Measurements from ENCODE around the gene NOSIP. TPM values are rescaled to one million over a fixed set of nuclear protein-coding genes. Genes with fewer than 3 reads are reported as not detected.
"Not testable (repeated sequence)": the region's sequence is repeated elsewhere in the genome, so short reads cannot be mapped to it uniquely, and the experiment has no call there.

NOSIP gene, protein sequence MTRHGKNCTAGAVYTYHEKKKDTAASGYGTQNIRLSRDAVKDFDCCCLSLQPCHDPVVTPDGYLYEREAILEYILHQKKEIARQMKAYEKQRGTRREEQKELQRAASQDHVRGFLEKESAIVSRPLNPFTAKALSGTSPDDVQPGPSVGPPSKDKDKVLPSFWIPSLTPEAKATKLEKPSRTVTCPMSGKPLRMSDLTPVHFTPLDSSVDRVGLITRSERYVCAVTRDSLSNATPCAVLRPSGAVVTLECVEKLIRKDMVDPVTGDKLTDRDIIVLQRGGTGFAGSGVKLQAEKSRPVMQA
- total RNA-seq, result 28.4 TPM

DNA sequence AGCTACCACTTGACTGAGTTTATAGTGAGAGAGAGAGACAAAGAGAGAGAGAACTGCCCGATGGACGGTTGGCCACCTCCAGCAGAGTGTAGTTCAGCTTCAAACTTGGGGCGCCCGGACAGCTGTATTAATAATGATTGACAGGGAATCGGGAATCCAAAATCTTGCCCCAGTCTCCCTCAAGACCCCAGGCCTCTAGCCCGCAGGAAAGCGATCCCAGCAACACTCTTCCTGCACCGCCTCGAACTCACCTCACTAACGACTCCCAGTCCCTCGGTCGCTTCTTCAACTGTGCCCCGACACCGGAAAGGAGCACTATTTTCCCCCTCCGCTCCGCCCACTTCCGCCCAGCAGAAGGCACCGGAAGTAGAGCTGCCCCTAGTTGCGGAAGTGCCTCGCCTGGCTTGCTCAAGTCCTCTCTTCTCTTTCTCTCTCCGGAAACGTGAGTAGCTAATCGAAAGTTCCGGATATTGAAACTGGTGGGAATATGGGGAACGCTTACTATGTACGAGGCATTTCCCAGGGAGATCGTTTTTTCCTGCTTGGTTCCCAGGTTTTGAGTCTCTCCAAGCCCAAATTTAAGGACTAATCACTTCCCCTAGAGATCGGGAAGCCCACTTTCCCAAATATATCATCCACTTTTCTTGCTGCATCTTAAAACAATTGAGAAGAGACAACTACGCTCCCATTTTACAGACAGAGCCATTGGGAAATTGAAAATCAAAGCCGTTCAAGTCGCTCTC is at the start of gene NOSIP:
Gene NOSIP, minus strand, starts transcription at position 293 of the 743 bp plus-strand sequence. CDS start 19,865 bp downstream, outside the sequence.
- DNase-seq, result peak; percentile 97

DNA sequence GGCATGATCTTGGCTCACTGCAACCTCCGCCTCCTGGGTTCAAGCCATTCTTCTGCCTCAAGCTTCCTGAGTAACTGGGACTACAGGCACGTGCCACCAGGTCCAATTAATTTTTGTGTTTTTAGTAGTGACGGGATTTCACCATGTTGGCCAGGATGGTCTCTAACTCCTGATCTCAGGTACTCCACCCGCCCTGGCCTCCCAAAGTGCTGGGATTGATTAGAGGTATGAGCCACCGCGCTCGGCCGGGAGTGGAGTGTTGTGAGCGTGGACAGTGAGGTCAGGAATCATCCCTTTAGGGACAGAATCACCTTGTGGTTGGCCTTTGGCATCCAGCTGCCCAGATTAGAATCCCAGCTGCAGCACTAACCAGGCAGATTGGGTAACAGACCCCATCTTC is 49.3 kb upstream of the NOSIP start:
- no peak for DNase-seq

DNA sequence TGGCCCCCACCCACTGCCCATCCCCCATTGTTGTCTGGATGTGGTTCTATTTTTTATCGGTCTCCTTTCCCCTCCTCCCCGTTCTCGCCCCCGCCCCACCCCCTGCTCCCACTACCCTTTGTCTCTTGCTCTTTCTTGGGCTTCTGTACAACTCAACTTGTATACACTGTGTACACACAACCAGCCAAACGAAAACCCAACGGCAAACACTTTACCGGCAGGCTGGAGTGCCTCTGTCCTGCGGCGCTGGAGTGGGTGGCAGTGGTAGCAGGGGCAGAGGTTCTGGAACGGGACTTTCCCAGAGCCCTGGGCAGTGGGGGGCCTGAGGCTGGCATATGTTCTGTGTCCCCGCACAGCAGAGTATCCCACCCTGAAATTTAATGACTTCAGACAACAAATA is 45.9 kb upstream of the NOSIP start:
- no peak for DNase-seq

DNA sequence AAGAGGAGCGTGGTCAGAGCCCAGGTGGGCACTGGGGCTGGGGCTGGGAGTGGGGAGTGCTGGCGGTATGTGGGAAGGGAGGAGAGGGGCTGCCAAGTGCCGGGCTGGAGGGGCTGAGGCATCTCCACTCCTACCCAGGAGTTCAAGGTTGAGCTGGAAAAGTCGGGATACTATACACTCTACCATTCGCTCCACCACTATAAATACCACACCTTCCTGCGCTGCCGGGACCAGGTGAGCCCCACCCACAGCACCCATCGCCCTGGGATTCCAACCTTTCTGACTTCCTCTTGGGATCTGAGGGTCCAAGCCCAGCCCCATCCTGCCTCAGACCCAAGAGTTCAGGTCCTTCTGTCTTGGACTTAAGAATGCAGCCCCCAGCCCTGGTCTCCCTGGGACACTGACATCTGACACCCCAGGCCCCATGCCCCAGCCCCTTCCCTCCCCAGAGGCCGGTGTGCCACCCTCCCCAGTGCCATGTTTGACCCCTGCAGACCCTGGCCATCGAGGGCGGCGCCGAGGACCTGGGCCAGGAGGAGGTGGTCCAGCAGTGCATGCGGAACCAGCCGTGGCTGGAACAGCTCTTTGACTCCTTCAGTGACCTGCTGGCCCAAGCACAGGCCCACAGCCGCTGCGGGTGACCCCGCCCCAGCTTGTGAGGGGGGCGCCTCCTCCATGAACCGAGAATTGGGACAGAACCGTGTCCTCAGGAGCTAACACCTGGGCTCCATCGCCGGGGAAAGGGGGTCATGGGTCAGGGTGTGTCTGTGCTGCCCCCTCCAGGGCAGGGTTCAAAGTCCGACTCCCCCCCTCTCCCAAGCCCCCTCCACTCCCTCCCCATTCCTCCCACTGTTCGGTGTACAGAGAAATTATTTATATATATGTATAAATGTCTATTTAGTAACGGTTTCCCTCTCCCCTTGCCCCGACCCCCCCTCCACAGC is 44.9 kb upstream of the NOSIP start:
- no peak for DNase-seq

DNA sequence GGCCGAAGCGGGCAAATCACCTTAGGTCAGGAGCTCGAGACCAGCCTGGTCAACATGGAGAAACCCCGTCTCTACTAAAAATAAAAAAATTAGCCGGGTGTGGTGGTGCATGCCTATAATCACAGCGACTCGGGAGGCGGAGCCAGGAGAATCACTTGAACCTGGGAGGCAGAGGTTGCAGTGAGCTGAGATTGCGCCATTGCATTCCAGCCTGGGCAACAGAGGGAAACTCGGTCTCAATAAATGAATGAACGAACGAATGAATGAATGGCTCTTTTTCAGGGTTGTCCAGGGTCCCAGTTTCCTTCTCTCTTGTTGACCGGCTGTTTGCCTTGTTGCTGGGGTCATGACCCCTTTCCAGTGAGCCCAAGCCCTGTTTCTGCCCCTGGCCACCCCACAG is 37.5 kb upstream of the NOSIP start:
- not testable (repeated sequence) for DNase-seq

DNA sequence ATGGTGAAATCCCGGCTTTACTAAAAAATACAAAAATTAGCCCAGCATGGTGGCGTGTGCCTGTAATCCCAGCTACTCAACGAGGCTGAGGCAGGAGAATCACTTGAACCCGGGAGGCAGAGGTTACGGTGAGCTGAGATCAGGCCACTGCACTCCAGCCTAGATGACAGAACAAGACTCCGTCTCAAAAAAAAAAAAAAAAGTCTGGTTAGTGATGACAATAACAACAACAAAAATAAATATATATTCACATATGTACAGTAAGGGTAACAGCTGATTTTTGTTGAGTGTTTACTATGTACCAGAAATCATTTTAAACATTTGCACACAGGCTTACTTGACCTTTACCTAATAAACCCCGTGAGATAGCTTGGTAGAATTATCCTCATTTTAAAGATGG is 36.6 kb upstream of the NOSIP start:
- DNase-seq, result no peak

DNA sequence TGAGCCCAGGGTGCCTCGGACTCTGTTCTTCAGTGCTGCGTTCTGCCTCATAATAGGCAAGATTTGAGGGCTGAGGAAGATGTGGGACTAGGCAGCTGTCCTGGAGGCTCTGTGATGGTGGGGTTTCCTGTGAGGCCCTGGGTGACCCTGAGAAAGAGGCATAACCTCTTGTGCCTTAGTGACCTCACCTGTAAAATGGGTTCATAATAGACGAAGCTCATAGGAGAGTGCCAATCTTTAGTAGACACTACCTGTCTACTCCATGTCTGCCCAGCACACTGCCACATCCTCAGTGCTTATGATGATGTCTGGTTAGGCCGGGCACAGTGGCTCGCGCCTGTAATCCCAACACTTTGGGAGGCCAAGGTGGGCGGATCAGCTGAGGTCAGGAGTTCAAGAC is 36.2 kb upstream of the NOSIP start:
- no peak for DNase-seq

DNA sequence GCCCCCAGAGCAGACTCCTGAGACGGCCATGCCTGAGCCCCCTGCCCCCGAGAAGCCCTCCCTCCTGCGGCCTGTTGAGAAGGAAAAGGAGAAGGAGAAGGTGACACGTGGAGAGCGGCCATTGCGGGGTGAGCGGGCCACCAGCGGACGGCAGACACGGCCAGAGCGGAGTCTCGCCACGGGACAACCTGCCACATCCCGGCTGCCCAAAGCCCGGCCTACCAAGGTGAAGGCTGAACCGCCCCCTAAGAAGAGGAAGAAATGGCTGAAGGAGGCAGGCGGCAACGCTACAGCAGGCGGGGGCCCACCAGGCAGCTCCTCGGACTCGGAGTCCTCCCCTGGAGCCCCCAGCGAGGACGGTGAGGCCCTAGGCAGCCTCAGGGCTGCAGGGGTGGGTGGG is 35.5 kb upstream of the NOSIP start:
- no peak for DNase-seq

DNA sequence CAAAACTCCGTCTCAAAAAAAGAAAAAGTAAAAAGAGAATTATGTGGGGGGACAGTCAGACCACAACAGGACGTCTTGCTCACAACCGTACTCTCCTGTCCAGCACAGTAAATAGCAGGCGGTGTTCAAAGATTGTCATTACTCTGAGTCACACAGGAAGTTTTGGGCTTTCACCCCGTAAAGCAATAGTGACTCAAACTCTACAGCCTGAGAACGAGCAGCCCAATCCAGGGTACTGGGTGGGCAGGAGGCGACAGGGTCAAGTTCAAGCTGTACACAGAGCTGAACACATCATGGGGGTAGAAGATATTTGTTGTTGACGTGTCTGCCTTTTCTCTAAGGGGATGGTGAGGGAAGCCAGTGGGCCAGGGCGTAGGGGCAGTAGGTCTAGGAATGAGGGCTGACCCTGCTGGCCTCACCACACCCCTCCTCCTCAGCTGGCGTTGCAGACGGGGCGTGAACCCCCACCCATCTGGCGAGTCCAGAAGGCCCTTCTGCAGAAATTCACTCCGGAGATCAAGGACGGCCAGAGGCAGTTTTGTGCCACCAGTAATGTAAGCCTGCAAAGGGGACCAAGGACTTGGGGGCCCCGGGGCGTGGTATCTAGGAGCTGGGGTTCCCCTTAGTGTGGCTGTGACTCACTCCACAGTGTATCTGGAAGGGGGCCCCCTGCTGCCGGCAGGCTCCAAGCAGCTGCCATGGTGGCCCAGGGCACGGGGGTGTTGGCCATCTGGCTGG is 33.9 kb upstream of the NOSIP start:
- no peak for DNase-seq

DNA sequence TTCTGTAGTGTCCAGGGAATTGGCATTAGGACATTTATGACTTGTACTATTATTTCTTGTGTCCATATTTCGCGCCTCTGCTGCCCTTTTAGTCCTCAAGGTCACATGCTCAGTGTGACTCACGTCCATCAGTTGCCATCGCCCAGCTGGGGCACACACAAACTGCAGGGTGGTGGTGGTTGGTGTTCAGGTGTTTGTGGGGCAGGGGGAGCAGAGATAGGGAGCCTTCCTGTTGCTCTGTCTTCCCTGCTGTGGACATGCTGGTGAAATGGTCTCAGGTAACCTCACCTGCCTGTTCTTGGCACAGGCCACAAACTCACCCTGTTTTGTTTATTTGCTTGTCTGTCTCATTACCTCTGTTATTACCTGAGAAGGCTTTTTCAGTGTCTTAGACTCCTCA is 33.0 kb upstream of the NOSIP start:
- DNase-seq, result no peak

DNA sequence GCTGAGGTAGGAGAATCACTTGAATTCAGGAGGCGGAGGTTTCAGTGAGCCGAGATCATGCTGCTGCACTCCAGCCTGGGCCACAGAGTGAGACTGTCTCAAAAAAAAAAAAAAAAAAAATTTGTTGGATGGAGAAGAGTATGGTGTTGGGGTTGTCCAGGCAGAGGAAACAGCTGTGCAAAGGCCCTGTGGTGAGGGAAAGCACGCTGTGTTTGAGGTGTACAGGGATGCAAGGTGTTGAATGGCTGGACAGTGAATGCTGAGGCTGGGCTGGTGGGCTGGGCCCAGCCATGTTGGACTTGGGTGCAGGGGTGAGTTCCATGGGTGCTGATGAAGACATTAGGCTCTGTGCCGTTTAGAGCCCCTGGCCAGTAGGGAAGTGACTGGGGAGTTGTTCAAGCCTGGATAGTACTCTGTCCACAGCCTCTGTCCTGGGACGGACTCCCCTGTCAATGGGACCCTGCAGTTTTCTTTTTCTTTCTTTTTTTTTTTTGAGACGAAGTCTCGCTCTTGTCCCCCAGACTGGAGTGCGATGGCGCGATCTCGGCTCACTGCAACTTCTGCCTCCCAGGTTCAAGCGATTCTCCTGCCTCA is 29.2 kb upstream of the NOSIP start:
- DNase-seq, result no peak

DNA sequence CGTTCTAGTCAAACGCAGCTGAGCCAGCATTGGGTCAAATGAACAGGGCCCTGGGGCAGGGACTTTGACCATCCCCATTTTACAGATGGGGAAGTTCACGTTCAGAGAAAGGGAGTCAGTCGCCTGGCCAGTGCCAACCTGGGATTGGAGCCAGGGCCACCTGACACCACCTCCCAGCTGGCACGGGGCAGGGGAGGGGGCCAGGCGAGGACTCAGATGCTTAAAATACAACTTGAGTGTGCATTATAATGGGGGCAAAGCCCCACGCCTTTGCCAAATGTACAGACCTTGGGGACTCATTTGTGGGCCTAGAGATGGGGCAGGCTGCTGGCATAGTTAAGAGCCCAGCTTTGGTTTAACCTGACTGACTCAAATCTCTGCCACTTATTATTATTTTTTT is 25.2 kb upstream of the NOSIP start:
- DNase-seq, result no peak

DNA sequence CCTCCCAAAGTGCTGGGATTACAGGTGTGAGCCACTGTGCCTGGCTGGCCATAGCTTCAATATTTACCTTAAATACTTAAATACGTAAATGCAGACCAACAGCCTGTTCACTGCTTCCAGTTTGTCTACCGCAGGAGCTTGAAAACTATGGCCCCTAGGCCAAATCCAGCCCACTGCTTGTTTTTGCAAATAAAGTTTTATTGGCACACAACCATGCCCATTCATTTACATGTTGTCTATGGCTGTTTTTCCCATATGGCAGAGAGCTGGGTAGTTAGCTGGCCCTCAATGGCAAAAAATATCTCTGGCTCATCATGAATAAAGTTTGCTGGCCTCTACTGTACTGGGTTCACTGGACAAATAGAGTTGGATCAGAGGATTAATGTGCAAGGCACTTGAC is 22.4 kb upstream of the NOSIP start:
- no peak for DNase-seq

DNA sequence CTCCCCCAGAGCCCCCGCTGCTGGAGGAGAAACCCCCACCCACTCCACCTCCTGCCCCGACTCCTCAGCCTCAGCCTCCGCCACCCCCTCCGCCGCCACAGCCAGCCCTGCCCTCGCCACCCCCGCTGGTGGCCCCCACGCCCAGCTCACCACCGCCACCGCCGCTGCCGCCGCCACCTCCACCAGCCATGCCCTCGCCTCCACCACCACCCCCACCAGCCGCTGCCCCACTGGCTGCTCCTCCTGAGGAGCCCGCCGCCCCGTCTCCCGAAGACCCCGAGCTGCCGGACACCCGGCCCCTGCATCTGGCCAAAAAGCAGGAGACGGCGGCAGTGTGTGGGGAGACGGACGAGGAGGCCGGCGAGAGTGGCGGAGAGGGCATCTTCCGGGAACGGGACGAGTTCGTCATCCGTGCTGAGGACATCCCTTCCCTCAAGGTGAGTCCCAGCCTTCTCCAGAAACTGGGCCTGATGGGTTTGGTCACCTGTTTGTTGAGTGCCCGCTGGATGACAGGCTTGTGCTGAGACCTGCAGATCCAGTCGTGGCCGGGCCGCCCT is 21.2 kb upstream of the NOSIP start:
- DNase-seq, result no peak

DNA sequence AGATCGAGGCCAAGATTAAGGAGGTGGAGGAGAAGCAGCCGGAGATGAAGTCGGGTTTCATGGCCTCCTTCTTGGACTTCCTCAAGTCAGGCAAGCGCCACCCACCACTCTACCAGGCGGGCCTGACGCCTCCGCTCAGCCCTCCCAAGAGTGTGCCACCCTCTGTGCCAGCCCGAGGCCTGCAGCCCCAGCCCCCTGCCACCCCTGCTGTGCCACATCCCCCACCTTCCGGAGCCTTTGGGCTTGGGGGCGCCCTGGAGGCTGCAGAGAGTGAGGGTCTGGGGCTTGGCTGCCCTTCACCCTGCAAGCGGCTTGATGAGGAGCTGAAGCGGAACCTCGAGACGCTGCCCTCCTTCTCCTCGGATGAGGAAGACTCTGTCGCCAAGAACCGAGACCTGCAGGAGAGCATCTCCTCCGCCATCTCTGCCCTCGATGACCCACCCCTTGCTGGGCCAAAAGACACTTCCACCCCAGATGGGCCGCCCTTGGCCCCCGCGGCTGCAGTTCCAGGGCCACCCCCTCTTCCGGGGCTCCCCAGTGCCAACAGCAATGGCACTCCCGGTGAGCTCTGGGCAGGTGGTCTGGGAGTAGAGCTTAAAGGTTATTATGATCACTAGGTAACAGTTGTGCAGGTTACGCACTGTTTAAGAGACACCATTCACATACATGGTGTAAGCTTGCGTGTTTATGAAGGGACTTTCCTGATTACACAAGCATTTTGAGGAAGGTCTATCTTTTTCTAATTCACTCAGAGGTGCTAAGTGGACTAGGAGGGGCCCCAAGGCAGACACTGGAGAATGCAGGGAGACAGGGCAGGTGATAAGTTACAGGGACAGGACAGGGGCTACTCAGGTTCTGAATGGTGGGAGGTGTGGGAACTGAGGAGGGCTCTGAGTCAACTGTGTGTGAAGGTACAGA is 19.3 kb upstream of the NOSIP start:
- DNase-seq, result no peak

DNA sequence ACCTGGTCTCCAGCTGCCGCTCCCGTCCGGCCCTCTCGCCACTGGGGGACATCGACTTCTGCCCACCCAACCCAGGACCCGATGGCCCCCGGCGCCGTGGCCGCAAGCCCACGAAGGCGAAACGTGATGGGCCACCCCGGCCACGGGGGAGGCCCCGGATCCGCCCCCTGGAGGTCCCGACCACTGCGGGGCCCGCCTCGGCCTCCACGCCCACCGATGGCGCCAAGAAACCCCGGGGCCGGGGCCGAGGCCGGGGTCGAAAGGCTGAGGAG is 17.3 kb upstream of the NOSIP start:
- DNase-seq, result no peak

DNA sequence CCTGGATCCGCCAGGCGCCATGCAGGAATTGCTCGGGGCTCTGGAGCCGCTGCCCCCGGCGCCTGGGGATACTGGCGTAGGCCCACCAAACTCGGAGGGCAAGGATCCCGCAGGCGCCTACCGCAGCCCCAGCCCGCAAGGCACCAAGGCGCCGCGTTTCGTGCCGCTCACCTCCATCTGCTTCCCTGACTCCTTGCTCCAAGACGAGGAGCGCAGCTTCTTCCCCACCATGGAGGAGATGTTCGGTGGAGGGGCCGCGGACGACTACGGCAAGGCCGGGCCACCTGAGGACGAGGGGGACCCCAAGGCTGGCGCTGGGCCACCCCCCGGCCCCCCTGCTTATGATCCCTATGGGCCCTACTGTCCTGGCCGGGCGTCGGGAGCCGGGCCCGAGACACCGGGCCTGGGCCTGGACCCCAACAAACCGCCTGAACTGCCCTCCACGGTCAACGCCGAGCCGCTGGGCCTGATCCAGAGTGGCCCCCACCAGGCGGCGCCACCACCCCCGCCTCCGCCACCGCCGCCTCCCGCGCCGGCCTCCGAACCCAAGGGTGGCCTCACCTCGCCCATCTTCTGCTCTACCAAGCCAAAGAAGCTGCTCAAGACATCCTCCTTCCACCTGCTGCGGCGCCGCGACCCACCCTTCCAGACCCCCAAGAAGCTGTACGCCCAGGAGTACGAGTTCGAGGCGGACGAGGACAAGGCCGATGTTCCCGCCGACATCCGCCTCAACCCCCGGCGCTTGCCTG is 16.8 kb upstream of the NOSIP start:
- DNase-seq, result no peak

DNA sequence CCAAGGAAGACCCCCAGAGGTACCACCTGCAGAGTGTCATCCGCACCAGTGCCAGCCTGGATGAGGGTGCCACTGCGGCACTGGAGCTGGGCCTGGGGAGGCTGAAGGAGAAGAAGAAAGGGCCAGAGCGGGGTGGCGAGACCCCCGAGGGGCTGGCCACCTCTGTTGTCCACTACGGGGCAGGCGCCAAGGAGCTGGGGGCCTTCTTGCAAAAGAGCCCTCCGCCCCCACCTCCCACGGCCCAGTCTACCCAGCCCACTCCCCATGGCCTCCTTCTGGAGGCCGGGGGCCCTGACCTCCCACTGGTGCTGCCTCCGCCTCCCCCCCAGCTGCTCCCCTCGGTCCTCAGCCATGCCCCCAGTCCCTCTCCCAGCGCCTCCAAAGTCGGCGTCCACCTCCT is 16.1 kb upstream of the NOSIP start:
- DNase-seq, result no peak

DNA sequence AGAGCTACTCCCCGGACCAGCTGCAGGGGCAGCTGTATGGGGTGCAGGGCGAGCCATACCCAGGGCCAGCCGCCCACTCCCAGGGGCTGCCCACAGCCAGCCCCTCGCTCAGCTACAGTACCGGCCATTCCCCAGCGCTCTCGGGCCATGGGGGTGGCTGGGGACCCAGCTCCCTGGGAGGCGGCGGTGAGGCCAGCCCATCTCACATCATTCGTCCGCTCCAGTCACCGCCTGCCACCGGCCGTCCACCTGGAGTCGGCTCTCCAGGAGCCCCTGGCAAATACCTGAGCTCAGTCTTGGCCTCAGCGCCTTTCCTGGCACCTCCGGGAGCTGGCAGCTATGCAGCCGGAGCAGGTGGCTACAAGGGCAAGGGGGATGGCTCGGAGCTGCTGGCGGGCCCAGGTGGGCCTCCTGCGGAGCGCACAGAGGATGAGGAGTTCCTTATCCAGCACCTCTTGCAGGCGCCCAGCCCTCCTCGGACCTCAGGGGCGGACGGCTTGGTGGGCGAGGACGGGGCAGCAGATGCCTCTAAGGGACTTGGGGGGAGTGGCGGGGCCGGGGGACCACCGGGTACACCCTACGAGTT is 15.6 kb upstream of the NOSIP start:
- no peak for DNase-seq

Data from skin of body (tissue), 2 donors.